HG03095 (cell line): Measurements from ENCODE around the gene ACCS.

Experiments
- ATAC-seq: cut with Tn5 transposase; IDR thresholded peaks from one replicate; pipeline ENCODE4 v1.9.1; 2021; ENCODE audit warnings: moderate library complexity; ENCODE audit not compliant: unreplicated experiment

Gene ACCS

GRCh38 chr11:44130751-44131150 lies 64.7 kb downstream of the ACCS start:
- ATAC-seq, result no peak

GRCh38 chr11:44133335-44133946 lies 67.4 kb downstream of the ACCS start:
- no peak for ATAC-seq
